ENCODE data around the gene YIF1A. TPM values are rescaled to one million over a fixed set of nuclear protein-coding genes. Genes with fewer than 3 reads are reported as not detected.

YIF1A gene
- polyA plus RNA-seq, 1 of the 3 experiments (the other 2 are of a cell fraction): 123 TPM

DNA sequence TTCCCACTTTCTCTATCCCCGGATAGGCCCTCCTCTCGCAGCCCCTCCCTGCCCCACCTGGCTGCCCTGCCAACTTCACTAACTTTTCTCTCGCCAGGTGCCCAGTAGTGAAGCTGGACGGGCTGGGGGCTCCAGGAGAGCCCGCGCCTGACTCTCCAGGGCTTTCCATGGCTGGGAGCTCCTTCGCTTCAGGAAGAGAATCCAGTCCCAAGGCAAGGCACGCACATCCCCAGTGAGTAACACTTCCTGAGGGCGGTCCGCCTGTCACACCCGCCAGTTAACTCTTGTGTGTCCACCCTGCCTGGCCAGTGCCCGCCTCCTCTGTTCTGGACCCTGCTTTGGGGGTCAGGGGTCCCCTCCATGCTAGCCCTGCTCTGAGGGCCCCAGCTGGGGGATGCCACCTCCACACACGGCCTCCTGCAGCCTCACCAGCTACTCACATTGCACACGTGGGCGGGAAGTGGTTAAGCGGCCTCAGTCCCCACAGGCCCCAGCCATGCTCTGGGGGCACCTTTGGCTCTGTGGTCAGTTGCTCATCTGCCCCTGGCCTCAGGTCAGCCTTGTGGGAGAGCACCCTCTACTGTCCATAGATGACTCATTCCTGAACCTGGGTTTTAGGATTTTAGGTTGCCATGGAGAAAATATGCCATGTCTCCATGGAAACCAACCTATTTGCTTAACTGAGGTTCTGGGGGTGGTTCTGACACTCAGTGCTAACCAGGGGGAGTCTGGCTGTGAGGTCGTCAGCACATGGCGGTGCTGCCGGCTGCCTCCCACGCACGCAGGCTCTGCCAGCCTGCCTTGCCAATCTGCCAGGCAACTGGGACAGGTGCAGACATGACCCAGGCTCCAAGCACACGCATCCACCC, 47.5 kb upstream of the YIF1A start, which contains the start of gene RIN1:
TSS of gene RIN1 (minus strand) at position 201 of the 869 bp plus-strand sequence. CDS start at position 169, 32 bp downstream.
- Histone ChIP-seq H3K9ac (peak within 1 kb of the TSS; percentile 87), H3F3A (replicated peaks; ENCODE audit: insufficient read depth) (peaks cover 10% of the 10 kb centered on the region), H3K4me1 (ENCODE audit: control insufficient read depth in 1 of 2, insufficient read depth in 2 of 2, low read depth in 1 of 2, low read length in 1 of 2) (peaks cover 27 to 44% of the 10 kb centered on the region in 2 experiments), H3K9me3 (no peaks in the 10 kb centered on the region), H3K9me2 (no peaks in the 10 kb centered on the region), H3K27ac (ENCODE audit: low read depth in 2 of 2, low read length in 1 of 2) (peak within 1 kb of the TSS; percentile 94), H3K4me2 (peak within 1 kb of the TSS; percentile 90), H2AFZ (ENCODE audit: low read depth) (no peak within 1 kb of the TSS), H4K20me1 (ENCODE audit: insufficient read depth) (no peaks in the 10 kb centered on the region; the same call in 1 of the 2 replicates), H3K4me3 (ENCODE audit: low read depth in 2 of 2, low read length in 1 of 2) (peak within 1 kb of the TSS; percentile 68 to 69), H3K36me3 (replicated peaks in 1 of 2; ENCODE audit: control insufficient read depth in 1 of 2, insufficient read depth in 2 of 2, low read length in 1 of 2) (peaks cover 15 to 52% of the 10 kb centered on the region in 2 experiments), H3K27me3 (ENCODE audit: insufficient read depth) (no peaks in the 10 kb centered on the region), H3K79me2 (ENCODE audit: insufficient read depth) (peaks cover 17% of the 10 kb centered on the region)
- DNase-seq: peak; percentile 94
- CTCF ChIA-PET: interaction anchor here (0.6 to 8.8 kb wide), 20 partner anchors 8 to 173 kb away, joined by 3 to 280 read pairs (median 5); partner anchors contain the start of genes B4GAT1, BRMS1, CD248 and RAB1B
- POLR2A ChIA-PET: interaction anchor here (0.7 to 3.2 kb wide), 4 partner anchors 24 to 69 kb away, joined by 3 to 33 read pairs (median 6); partner anchors contain the start of genes RAB1B and SLC29A2
- WGBS (ENCODE audit: low lambda C conversion rate): 6% methylated on average over 14 of the region's 22 CpGs
- TF ChIP-seq, protein P1, sequence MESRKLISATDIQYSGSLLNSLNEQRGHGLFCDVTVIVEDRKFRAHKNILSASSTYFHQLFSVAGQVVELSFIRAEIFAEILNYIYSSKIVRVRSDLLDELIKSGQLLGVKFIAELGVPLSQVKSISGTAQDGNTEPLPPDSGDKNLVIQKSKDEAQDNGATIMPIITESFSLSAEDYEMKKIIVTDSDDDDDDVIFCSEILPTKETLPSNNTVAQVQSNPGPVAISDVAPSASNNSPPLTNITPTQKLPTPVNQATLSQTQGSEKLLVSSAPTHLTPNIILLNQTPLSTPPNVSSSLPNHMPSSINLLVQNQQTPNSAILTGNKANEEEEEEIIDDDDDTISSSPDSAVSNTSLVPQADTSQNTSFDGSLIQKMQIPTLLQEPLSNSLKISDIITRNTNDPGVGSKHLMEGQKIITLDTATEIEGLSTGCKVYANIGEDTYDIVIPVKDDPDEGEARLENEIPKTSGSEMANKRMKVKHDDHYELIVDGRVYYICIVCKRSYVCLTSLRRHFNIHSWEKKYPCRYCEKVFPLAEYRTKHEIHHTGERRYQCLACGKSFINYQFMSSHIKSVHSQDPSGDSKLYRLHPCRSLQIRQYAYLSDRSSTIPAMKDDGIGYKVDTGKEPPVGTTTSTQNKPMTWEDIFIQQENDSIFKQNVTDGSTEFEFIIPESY (IDR thresholded peaks at IDR 0.05; ENCODE audit: borderline replicate concordance, low read depth): peak; percentile 74; the same call in 1 of the 2 replicates
- no peak for TF ChIP-seq CHD2 (IDR thresholded peaks at IDR 0.05; ENCODE audit: low read length, partially characterized antibody)
- no peak for TF ChIP-seq FOXJ3 (CRISPR knock-in tag; IDR thresholded peaks at IDR 0.05)
- peak; percentile 63 for TF ChIP-seq POLR2AphosphoS5 (IDR thresholded peaks at IDR 0.05; ENCODE audit: low read depth, low read length)
- TF ChIP-seq, protein P2, sequence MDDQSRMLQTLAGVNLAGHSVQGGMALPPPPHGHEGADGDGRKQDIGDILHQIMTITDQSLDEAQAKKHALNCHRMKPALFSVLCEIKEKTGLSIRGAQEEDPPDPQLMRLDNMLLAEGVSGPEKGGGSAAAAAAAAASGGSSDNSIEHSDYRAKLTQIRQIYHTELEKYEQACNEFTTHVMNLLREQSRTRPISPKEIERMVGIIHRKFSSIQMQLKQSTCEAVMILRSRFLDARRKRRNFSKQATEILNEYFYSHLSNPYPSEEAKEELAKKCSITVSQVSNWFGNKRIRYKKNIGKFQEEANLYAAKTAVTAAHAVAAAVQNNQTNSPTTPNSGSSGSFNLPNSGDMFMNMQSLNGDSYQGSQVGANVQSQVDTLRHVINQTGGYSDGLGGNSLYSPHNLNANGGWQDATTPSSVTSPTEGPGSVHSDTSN (IDR thresholded peaks at IDR 0.05): peak; percentile 71
- TF ChIP-seq, protein P3, sequence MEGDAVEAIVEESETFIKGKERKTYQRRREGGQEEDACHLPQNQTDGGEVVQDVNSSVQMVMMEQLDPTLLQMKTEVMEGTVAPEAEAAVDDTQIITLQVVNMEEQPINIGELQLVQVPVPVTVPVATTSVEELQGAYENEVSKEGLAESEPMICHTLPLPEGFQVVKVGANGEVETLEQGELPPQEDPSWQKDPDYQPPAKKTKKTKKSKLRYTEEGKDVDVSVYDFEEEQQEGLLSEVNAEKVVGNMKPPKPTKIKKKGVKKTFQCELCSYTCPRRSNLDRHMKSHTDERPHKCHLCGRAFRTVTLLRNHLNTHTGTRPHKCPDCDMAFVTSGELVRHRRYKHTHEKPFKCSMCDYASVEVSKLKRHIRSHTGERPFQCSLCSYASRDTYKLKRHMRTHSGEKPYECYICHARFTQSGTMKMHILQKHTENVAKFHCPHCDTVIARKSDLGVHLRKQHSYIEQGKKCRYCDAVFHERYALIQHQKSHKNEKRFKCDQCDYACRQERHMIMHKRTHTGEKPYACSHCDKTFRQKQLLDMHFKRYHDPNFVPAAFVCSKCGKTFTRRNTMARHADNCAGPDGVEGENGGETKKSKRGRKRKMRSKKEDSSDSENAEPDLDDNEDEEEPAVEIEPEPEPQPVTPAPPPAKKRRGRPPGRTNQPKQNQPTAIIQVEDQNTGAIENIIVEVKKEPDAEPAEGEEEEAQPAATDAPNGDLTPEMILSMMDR (IDR thresholded peaks at IDR 0.05): peak; percentile 56
- no peak; the same call in none of the 2 replicates for TF ChIP-seq YY1 (IDR thresholded peaks at IDR 0.05; ENCODE audit: low read depth)
- peak; percentile 46; the same call in 1 of the 2 replicates for TF ChIP-seq TEAD4 (IDR thresholded peaks at IDR 0.05; ENCODE audit: borderline replicate concordance, insufficient read depth)
- TF ChIP-seq RXRA (IDR thresholded peaks at IDR 0.05; ENCODE audit: borderline replicate concordance, low read depth): peak; percentile 95; the same call in 1 of the 2 replicates
- peak; percentile 82 for TF ChIP-seq TAF1 (IDR thresholded peaks at IDR 0.05; ENCODE audit: borderline replicate concordance, low read depth, low read length)
- TF ChIP-seq RFX5 (IDR thresholded peaks at IDR 0.05; ENCODE audit: low read length): peak; percentile 52; the same call in 1 of the 2 replicates
- peak; percentile 81; the same call in 1 of the 2 replicates for TF ChIP-seq MXI1 (IDR thresholded peaks at IDR 0.05; ENCODE audit: low read depth, low read length)
- no peak for TF ChIP-seq RCOR1 (IDR thresholded peaks at IDR 0.05; ENCODE audit: low read length)
- TF ChIP-seq ELF1 (IDR thresholded peaks at IDR 0.05): peak; percentile 65; the same call in 1 of the 2 replicates
- TF ChIP-seq, protein P4, sequence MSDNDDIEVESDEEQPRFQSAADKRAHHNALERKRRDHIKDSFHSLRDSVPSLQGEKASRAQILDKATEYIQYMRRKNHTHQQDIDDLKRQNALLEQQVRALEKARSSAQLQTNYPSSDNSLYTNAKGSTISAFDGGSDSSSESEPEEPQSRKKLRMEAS (IDR thresholded peaks at IDR 0.05; ENCODE audit: low read depth): peak; percentile 85
- peak; percentile 73; the same call in 1 of the 2 replicates for TF ChIP-seq FOSL2 (IDR thresholded peaks at IDR 0.05; ENCODE audit: borderline replicate concordance, low read depth)
- no peak for TF ChIP-seq EZH2phosphoT487 (IDR thresholded peaks at IDR 0.05; ENCODE audit: borderline replicate concordance, low read depth)
- peak; percentile 95; the same call in 1 of the 2 replicates for TF ChIP-seq SIN3A (IDR thresholded peaks at IDR 0.05; ENCODE audit: borderline replicate concordance, low read depth, low read length)
- no peak for TF ChIP-seq GATA2 (CRISPR knock-in tag; IDR thresholded peaks at IDR 0.05)
- TF ChIP-seq GABPA (IDR thresholded peaks at IDR 0.05; ENCODE audit: low read depth): peak; percentile 60
- TF ChIP-seq, protein P5, sequence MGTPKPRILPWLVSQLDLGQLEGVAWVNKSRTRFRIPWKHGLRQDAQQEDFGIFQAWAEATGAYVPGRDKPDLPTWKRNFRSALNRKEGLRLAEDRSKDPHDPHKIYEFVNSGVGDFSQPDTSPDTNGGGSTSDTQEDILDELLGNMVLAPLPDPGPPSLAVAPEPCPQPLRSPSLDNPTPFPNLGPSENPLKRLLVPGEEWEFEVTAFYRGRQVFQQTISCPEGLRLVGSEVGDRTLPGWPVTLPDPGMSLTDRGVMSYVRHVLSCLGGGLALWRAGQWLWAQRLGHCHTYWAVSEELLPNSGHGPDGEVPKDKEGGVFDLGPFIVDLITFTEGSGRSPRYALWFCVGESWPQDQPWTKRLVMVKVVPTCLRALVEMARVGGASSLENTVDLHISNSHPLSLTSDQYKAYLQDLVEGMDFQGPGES (IDR thresholded peaks at IDR 0.05; ENCODE audit: low read depth, low read length): no peak
- TF ChIP-seq NFIC (IDR thresholded peaks at IDR 0.05; ENCODE audit: borderline replicate concordance): 0 out of 2 replicates have a peak, but pooled peaks have one; percentile 45
- TF ChIP-seq SMC3 (IDR thresholded peaks at IDR 0.05; ENCODE audit: low read depth, low read length): peak; percentile 65
- peak; percentile 81 for TF ChIP-seq RAD21 (IDR thresholded peaks at IDR 0.05; ENCODE audit: low read length)
- TF ChIP-seq FOXM1 (IDR thresholded peaks at IDR 0.05; ENCODE audit: low read depth): no peak

Measured in SK-N-SH (cell line).